Stimulated activated naive B cell treated with anti-CD40 and anti-IgM and Interleukin-4, amounts not matched to agents 10 μg/mL and 1 μg/mL and 100 μg/mL, for 72 hours (primary cell): ENCODE data around the gene OSBPL7.

ENCODE experiments used
- ATAC-seq, 2 donors: fragments of 150-1000 bp; cut with Tn5 transposase; replicated peaks; 2 replicates each; pipeline ENCODE4 v1.10.0; 2021; ENCODE audit warnings: moderate library complexity in 1 of 2
- DNase-seq: peaks from one replicate; pipeline ENCODE4 v3.0.0; 2021
- H3K27ac Mint-ChIP-seq: one replicate; pipeline ENCODE4 v1.8.0; 2022; ENCODE audit warnings: mild to moderate bottlenecking, mixed read lengths
- H3K27me3 Mint-ChIP-seq, 2 donors: one replicate each; pipeline ENCODE4 v1.8.0; 2022; ENCODE audit warnings: mixed read lengths in 2 of 2
- H3K36me3 Mint-ChIP-seq, 2 donors: one replicate each; pipeline ENCODE4 v1.8.0; 2022; ENCODE audit warnings: mixed read lengths in 2 of 2, mild to moderate bottlenecking in 1 of 2
- H3K4me1 Mint-ChIP-seq, 2 donors: one replicate each; pipeline ENCODE4 v1.8.0; 2022; ENCODE audit warnings: mixed read lengths in 2 of 2, mild to moderate bottlenecking in 1 of 2
- H3K4me3 Mint-ChIP-seq, 2 donors: one replicate each; pipeline ENCODE4 v1.8.0; 2022; ENCODE audit warnings: mild to moderate bottlenecking in 2 of 2, mixed read lengths in 2 of 2, moderate library complexity in 1 of 2
- H3K9me3 Mint-ChIP-seq, 2 donors: one replicate each; pipeline ENCODE4 v1.8.0; 2022; ENCODE audit warnings: mixed read lengths in 2 of 2, mild to moderate bottlenecking in 1 of 2

Gene OSBPL7

GRCh38 chr17:47801176-47801765, 20.3 kb downstream of the OSBPL7 start:
- DNase-seq (no peak), ATAC-seq (no peak)
- H3K9me3 Mint-ChIP-seq = no peaks in the 10 kb centered on the region
- peaks cover 6 to 7% of the 10 kb centered on the region in 2 donors for H3K27me3 Mint-ChIP-seq
- no peak overlapping the region for H3K4me3 Mint-ChIP-seq
- H3K4me1 Mint-ChIP-seq = peaks cover 0 to 3% of the 10 kb centered on the region in 2 donors
- peaks cover under 1 to 2% of the 10 kb centered on the region in 2 donors for H3K36me3 Mint-ChIP-seq
- H3K27ac Mint-ChIP-seq = peak overlapping the region; percentile 10

- DNase-seq (no peak), ATAC-seq (no peak)
- Mint-ChIP-seq H3K27me3 (peaks cover 6 to 9% of the 10 kb centered on the region in 2 donors), H3K9me3 (no peaks in the 10 kb centered on the region), H3K4me3 (no peak overlapping the region), H3K27ac (no peak overlapping the region), H3K36me3 (no peaks in the 10 kb centered on the region), H3K4me1 (peaks cover 0 to 3% of the 10 kb centered on the region in 2 donors)
Measured at GRCh38 chr17:47800686-47801085, 20.9 kb downstream of the OSBPL7 start.

GRCh38 chr17:47797797-47798196, 23.8 kb downstream of the OSBPL7 start:
- H3K36me3 Mint-ChIP-seq = no peaks in the 10 kb centered on the region
- no peak overlapping the region for H3K4me3 Mint-ChIP-seq
- no peak overlapping the region for H3K27ac Mint-ChIP-seq
- no peaks in the 10 kb centered on the region for H3K9me3 Mint-ChIP-seq
- peaks cover 27 to 28% of the 10 kb centered on the region in 2 donors for H3K27me3 Mint-ChIP-seq
- DNase-seq (no peak), ATAC-seq (no peak)
- H3K4me1 Mint-ChIP-seq = peaks cover 0 to 2% of the 10 kb centered on the region in 2 donors

- Mint-ChIP-seq H3K4me3 (no peak overlapping the region), H3K4me1 (peaks cover 4 to 10% of the 10 kb centered on the region in 2 donors), H3K27ac (no peak overlapping the region), H3K9me3 (no peaks in the 10 kb centered on the region), H3K27me3 (peaks cover 58 to 70% of the 10 kb centered on the region in 2 donors), H3K36me3 (no peaks in the 10 kb centered on the region)
- DNase-seq (no peak), ATAC-seq (no peak)
Measured at GRCh38 chr17:47792979-47793378, 28.6 kb downstream of the OSBPL7 start.

GRCh38 chr17:47792457-47792856, 29.1 kb downstream of the OSBPL7 start:
- peaks cover 57 to 70% of the 10 kb centered on the region in 2 donors for H3K27me3 Mint-ChIP-seq
- DNase-seq (no peak), ATAC-seq (no peak)
- no peak overlapping the region for H3K27ac Mint-ChIP-seq
- H3K4me3 Mint-ChIP-seq = no peak overlapping the region
- no peaks in the 10 kb centered on the region for H3K36me3 Mint-ChIP-seq
- peaks cover 4 to 10% of the 10 kb centered on the region in 2 donors for H3K4me1 Mint-ChIP-seq
- no peaks in the 10 kb centered on the region for H3K9me3 Mint-ChIP-seq

GRCh38 chr17:47791025-47791424, 30.6 kb downstream of the OSBPL7 start:
- Mint-ChIP-seq H3K27ac (no peak overlapping the region), H3K9me3 (no peaks in the 10 kb centered on the region), H3K4me1 (peaks cover 4 to 10% of the 10 kb centered on the region in 2 donors), H3K36me3 (no peaks in the 10 kb centered on the region), H3K4me3 (peak overlapping the region in 1 of 2 donors; percentile 12), H3K27me3 (peaks cover 58 to 78% of the 10 kb centered on the region in 2 donors)
- ATAC-seq (peak in 1 of 2 donors; percentile 48), DNase-seq (no peak)

- H3K4me3 Mint-ChIP-seq = peak overlapping the region; percentile 81 to 84
- H3K9me3 Mint-ChIP-seq = no peaks in the 10 kb centered on the region
- no peak overlapping the region for H3K27ac Mint-ChIP-seq
- H3K27me3 Mint-ChIP-seq = peaks cover 55 to 85% of the 10 kb centered on the region in 2 donors
- no peaks in the 10 kb centered on the region for H3K36me3 Mint-ChIP-seq
- DNase-seq = peak; percentile 36
- peaks cover 4 to 10% of the 10 kb centered on the region in 2 donors for H3K4me1 Mint-ChIP-seq
- ATAC-seq = peak; percentile 89 to 91
Measured at GRCh38 chr17:47789611-47790561, 31.7 kb downstream of the OSBPL7 start.

GRCh38 chr17:47785538-47786123, 36.0 kb downstream of the OSBPL7 start:
- no peaks in the 10 kb centered on the region for H3K36me3 Mint-ChIP-seq

GRCh38 chr17:47781397-47781796, 40.2 kb downstream of the OSBPL7 start:
- no peak for DNase-seq
- H3K36me3 Mint-ChIP-seq = no peaks in the 10 kb centered on the region
- no peak overlapping the region for H3K27ac Mint-ChIP-seq

More at GRCh38 chr17:47785538-47786123, 36.0 kb downstream of the OSBPL7 start:
- Mint-ChIP-seq H3K4me3 (no peak overlapping the region), H3K27ac (no peak overlapping the region), H3K4me1 (peaks cover 4 to 10% of the 10 kb centered on the region in 2 donors), H3K27me3 (peaks cover 49 to 79% of the 10 kb centered on the region in 2 donors), H3K9me3 (no peaks in the 10 kb centered on the region)
- DNase-seq = no peak
- no peak for ATAC-seq

GRCh38 chr17:47778184-47778635, 43.4 kb downstream of the OSBPL7 start:
- H3K27ac Mint-ChIP-seq = no peak overlapping the region
- H3K36me3 Mint-ChIP-seq = peaks cover 0 to 1% of the 10 kb centered on the region in 2 donors
- no peak for ATAC-seq
- no peak overlapping the region for H3K4me3 Mint-ChIP-seq
- H3K9me3 Mint-ChIP-seq = peaks cover 0 to 1% of the 10 kb centered on the region in 2 donors
- DNase-seq = no peak
- H3K4me1 Mint-ChIP-seq = peaks cover 0 to 2% of the 10 kb centered on the region in 2 donors
- peaks cover 51 to 67% of the 10 kb centered on the region in 2 donors for H3K27me3 Mint-ChIP-seq

More at GRCh38 chr17:47781397-47781796, 40.2 kb downstream of the OSBPL7 start:
- Mint-ChIP-seq H3K27me3 (peaks cover 49 to 72% of the 10 kb centered on the region in 2 donors), H3K4me3 (no peak overlapping the region), H3K4me1 (peaks cover 0 to 2% of the 10 kb centered on the region in 2 donors), H3K9me3 (no peaks in the 10 kb centered on the region)
- ATAC-seq = no peak

- H3K9me3 Mint-ChIP-seq = peaks cover 0 to 3% of the 10 kb centered on the region in 2 donors
- H3K4me1 Mint-ChIP-seq = peaks cover 0 to 2% of the 10 kb centered on the region in 2 donors
- H3K36me3 Mint-ChIP-seq = peaks cover 0 to 7% of the 10 kb centered on the region in 2 donors
- H3K27ac Mint-ChIP-seq = no peak overlapping the region
- peaks cover 47 to 60% of the 10 kb centered on the region in 2 donors for H3K27me3 Mint-ChIP-seq
- no peak overlapping the region for H3K4me3 Mint-ChIP-seq
- DNase-seq (no peak), ATAC-seq (peak; percentile 83 to 91)
Measured at GRCh38 chr17:47776330-47777197, 45.0 kb downstream of the OSBPL7 start.

GRCh38 chr17:47774987-47775580, 46.5 kb downstream of the OSBPL7 start:
- no peak for DNase-seq
- Mint-ChIP-seq H3K4me3 (no peak overlapping the region), H3K4me1 (peaks cover 0 to 2% of the 10 kb centered on the region in 2 donors), H3K36me3 (peaks cover 0 to 7% of the 10 kb centered on the region in 2 donors), H3K27me3 (peaks cover 41 to 50% of the 10 kb centered on the region in 2 donors), H3K27ac (no peak overlapping the region), H3K9me3 (peaks cover 0 to 3% of the 10 kb centered on the region in 2 donors)
- ATAC-seq = no peak

- ATAC-seq (no peak), DNase-seq (no peak)
- H3K27ac Mint-ChIP-seq = no peak overlapping the region
- peaks cover 0 to 3% of the 10 kb centered on the region in 2 donors for H3K9me3 Mint-ChIP-seq
- peaks cover 38 to 50% of the 10 kb centered on the region in 2 donors for H3K27me3 Mint-ChIP-seq
- H3K4me1 Mint-ChIP-seq = peaks cover 0 to 2% of the 10 kb centered on the region in 2 donors
- H3K36me3 Mint-ChIP-seq = peaks cover 0 to 7% of the 10 kb centered on the region in 2 donors
- no peak overlapping the region for H3K4me3 Mint-ChIP-seq
Measured at GRCh38 chr17:47774331-47774730, 47.3 kb downstream of the OSBPL7 start.
